ENCODE results near the gene SEMA4D. TPM values are rescaled to one million over a fixed set of nuclear protein-coding genes. Genes with fewer than 3 reads are reported as not detected.
A peak's percentile ranks its signal among the peaks of the same experiment; 100 is the strongest.

Gene SEMA4D
- total RNA-seq, 1 experiment from 2014 or later, result 0.98 TPM

- in situ Hi-C loops (cut with HindIII; ENCODE audit: low pct_unique_long_range_greater_than_20kb, low sequenced_read_pairs), result no loop called here
- no peak for DNase-seq (ENCODE audit: low read depth, low spot score)
Observed at GRCh38 chr9:89462817-89463683, 34.9 kb downstream of the SEMA4D start.

- in situ Hi-C loops (cut with HindIII; ENCODE audit: low pct_unique_long_range_greater_than_20kb, low sequenced_read_pairs), result no loop called here
- no peak for DNase-seq (ENCODE audit: low read depth, low spot score)
Observed at GRCh38 chr9:89462199-89462598, 35.7 kb downstream of the SEMA4D start.

- in situ Hi-C loops (cut with HindIII; ENCODE audit: low pct_unique_long_range_greater_than_20kb, low sequenced_read_pairs), result no loop called here
- DNase-seq (ENCODE audit: low read depth, low spot score), result no peak
Observed at GRCh38 chr9:89461265-89461664, 36.6 kb downstream of the SEMA4D start.

- no peak for DNase-seq (ENCODE audit: low read depth, low spot score)
- in situ Hi-C loops (cut with HindIII; ENCODE audit: low pct_unique_long_range_greater_than_20kb, low sequenced_read_pairs), result no loop called here
Observed at GRCh38 chr9:89460551-89460950, 37.4 kb downstream of the SEMA4D start.

GRCh38 chr9:89458768-89459496, 39.0 kb downstream of the SEMA4D start:
- DNase-seq (ENCODE audit: low read depth, low spot score), result no peak
- in situ Hi-C loops (cut with HindIII; ENCODE audit: low pct_unique_long_range_greater_than_20kb, low sequenced_read_pairs), result no loop called here

- in situ Hi-C loops (cut with HindIII; ENCODE audit: low pct_unique_long_range_greater_than_20kb, low sequenced_read_pairs), result no loop called here
- DNase-seq (ENCODE audit: low read depth, low spot score), result no peak
Observed at GRCh38 chr9:89457376-89457855, 40.5 kb downstream of the SEMA4D start.

- in situ Hi-C loops (cut with HindIII; ENCODE audit: low pct_unique_long_range_greater_than_20kb, low sequenced_read_pairs), result no loop called here
- DNase-seq (ENCODE audit: low read depth, low spot score), result no peak
Observed at GRCh38 chr9:89455356-89455824, 42.5 kb downstream of the SEMA4D start.

GRCh38 chr9:89454498-89455355, 43.2 kb downstream of the SEMA4D start:
- in situ Hi-C loops (cut with HindIII; ENCODE audit: low pct_unique_long_range_greater_than_20kb, low sequenced_read_pairs), result no loop called here
- DNase-seq (ENCODE audit: low read depth, low spot score), result no peak

- in situ Hi-C loops (cut with HindIII; ENCODE audit: low pct_unique_long_range_greater_than_20kb, low sequenced_read_pairs), result no loop called here
- no peak for DNase-seq (ENCODE audit: low read depth, low spot score)
Observed at GRCh38 chr9:89453452-89453851, 44.5 kb downstream of the SEMA4D start.

GRCh38 chr9:89452561-89452960, 45.4 kb downstream of the SEMA4D start:
- in situ Hi-C loops (cut with HindIII; ENCODE audit: low pct_unique_long_range_greater_than_20kb, low sequenced_read_pairs), result no loop called here
- no peak for DNase-seq (ENCODE audit: low read depth, low spot score)

- DNase-seq (ENCODE audit: low read depth, low spot score), result no peak
- in situ Hi-C loops (cut with HindIII; ENCODE audit: low pct_unique_long_range_greater_than_20kb, low sequenced_read_pairs), result no loop called here
Observed at GRCh38 chr9:89450213-89450612, 47.7 kb downstream of the SEMA4D start.

- no peak for DNase-seq (ENCODE audit: low read depth, low spot score)
- in situ Hi-C loops (cut with HindIII; ENCODE audit: low pct_unique_long_range_greater_than_20kb, low sequenced_read_pairs), result loop anchor here (25.0 kb wide), 1 partner anchor 113 kb away; no protein-coding TSS in a partner anchor
Observed at GRCh38 chr9:89449261-89449671, 48.6 kb downstream of the SEMA4D start.

GRCh38 chr9:89448821-89449220, 49.1 kb downstream of the SEMA4D start:
- no peak for DNase-seq (ENCODE audit: low read depth, low spot score)
- in situ Hi-C loops (cut with HindIII; ENCODE audit: low pct_unique_long_range_greater_than_20kb, low sequenced_read_pairs), result loop anchor here (25.0 kb wide), 1 partner anchor 113 kb away; no protein-coding TSS in a partner anchor

- DNase-seq (ENCODE audit: low read depth, low spot score), result peak; percentile 91
- in situ Hi-C loops (cut with HindIII; ENCODE audit: low pct_unique_long_range_greater_than_20kb, low sequenced_read_pairs), result loop anchor here (25.0 kb wide), 1 partner anchor 114 kb away; no protein-coding TSS in a partner anchor
Observed at GRCh38 chr9:89448381-89448780, 49.5 kb downstream of the SEMA4D start.

- no peak for DNase-seq (ENCODE audit: low read depth, low spot score)
- in situ Hi-C loops (cut with HindIII; ENCODE audit: low pct_unique_long_range_greater_than_20kb, low sequenced_read_pairs), result loop anchor here (25.0 kb wide), 1 partner anchor 115 kb away; no protein-coding TSS in a partner anchor
Observed at GRCh38 chr9:89447416-89447815, 50.5 kb downstream of the SEMA4D start.

GRCh38 chr9:89446961-89447310, 51.0 kb downstream of the SEMA4D start:
- in situ Hi-C loops (cut with HindIII; ENCODE audit: low pct_unique_long_range_greater_than_20kb, low sequenced_read_pairs), result loop anchor here (25.0 kb wide), 1 partner anchor 115 kb away; no protein-coding TSS in a partner anchor
- DNase-seq (ENCODE audit: low read depth, low spot score), result no peak

GRCh38 chr9:89446261-89446960, 51.5 kb downstream of the SEMA4D start:
- in situ Hi-C loops (cut with HindIII; ENCODE audit: low pct_unique_long_range_greater_than_20kb, low sequenced_read_pairs), result loop anchor here (25.0 kb wide), 1 partner anchor 116 kb away; no protein-coding TSS in a partner anchor
- DNase-seq (ENCODE audit: low read depth, low spot score), result no peak

All from SK-MEL-5 (cell line).